ENCODE results near the gene DCLRE1C. TPM values are rescaled to one million over a fixed set of nuclear protein-coding genes. Genes with fewer than 3 reads are reported as not detected.
A peak's percentile ranks its signal among the peaks of the same experiment; 100 is the strongest.

Gene DCLRE1C
- total RNA-seq, 1 donor from 2014 or later, result 8.6 TPM

- DNase-seq (ENCODE audit: low spot score in 2 of 2), result no peak
- H3K4me3 ChIP-seq, result no peak overlapping the region
- H3K27ac ChIP-seq, result no peak overlapping the region
- no peaks in the 10 kb centered on the region for H3K36me3 ChIP-seq
- no peaks in the 10 kb centered on the region for H3K27me3 ChIP-seq
- no peak for TF ChIP-seq CTCF (IDR thresholded peaks at IDR 0.05)
- no peaks in the 10 kb centered on the region for H3K4me1 ChIP-seq
- intact Hi-C loops (cut with DNase I), result no loop called here
- H3K9me3 ChIP-seq, result no peaks in the 10 kb centered on the region
Observed at GRCh38 chr10:14884082-14884481, 69.8 kb downstream of the DCLRE1C start.

GRCh38 chr10:14880229-14880628, 73.7 kb downstream of the DCLRE1C start:
- Histone ChIP-seq H3K27me3 (no peaks in the 10 kb centered on the region), H3K36me3 (no peaks in the 10 kb centered on the region), H3K4me1 (peaks cover 0 to 4% of the 10 kb centered on the region in 2 donors), H3K9me3 (no peaks in the 10 kb centered on the region), H3K27ac (no peak overlapping the region), H3K4me3 (peak overlapping the region in 1 of 2 donors; percentile 92)
- TF ChIP-seq CTCF (IDR thresholded peaks at IDR 0.05), result no peak
- intact Hi-C loops (cut with DNase I), result no loop called here
- no peak for DNase-seq (ENCODE audit: low spot score in 2 of 2)

- intact Hi-C loops (cut with DNase I), result loop anchor here (2.0 kb wide), 3 partner anchors 217 to 289 kb away; partner anchors contain the start of genes NMT2 and RPP38
- Histone ChIP-seq H3K4me3 (peak overlapping the region; percentile 79 to 92), H3K36me3 (no peaks in the 10 kb centered on the region)
Observed at GRCh38 chr10:14879928-14880193, 74.0 kb downstream of the DCLRE1C start.

GRCh38 chr10:14879124-14879927, 74.6 kb downstream of the DCLRE1C start:
- intact Hi-C loops (cut with DNase I), result loop anchor here (2.0 kb wide), 3 partner anchors 217 to 289 kb away; partner anchors contain the start of genes NMT2 and RPP38
- TF ChIP-seq CTCF (IDR thresholded peaks at IDR 0.05), result no peak
- Histone ChIP-seq H3K4me1 (peaks cover 0 to 4% of the 10 kb centered on the region in 2 donors), H3K9me3 (no peaks in the 10 kb centered on the region), H3K27me3 (no peaks in the 10 kb centered on the region), H3K27ac (peak overlapping the region; percentile 85 to 92), H3K4me3 (peak overlapping the region; percentile 79 to 92), H3K36me3 (no peaks in the 10 kb centered on the region)
- no peak for DNase-seq (ENCODE audit: low spot score in 2 of 2)

More at GRCh38 chr10:14879928-14880193, 74.0 kb downstream of the DCLRE1C start:
- TF ChIP-seq CTCF (IDR thresholded peaks at IDR 0.05), result no peak
- DNase-seq (ENCODE audit: low spot score in 2 of 2), result no peak
- Histone ChIP-seq H3K9me3 (no peaks in the 10 kb centered on the region), H3K27me3 (no peaks in the 10 kb centered on the region), H3K27ac (no peak overlapping the region), H3K4me1 (peaks cover 0 to 4% of the 10 kb centered on the region in 2 donors)

GRCh38 chr10:14878266-14879123, 75.4 kb downstream of the DCLRE1C start, which contains the start of gene SUV39H2:
Gene SUV39H2 (plus strand): TSS chr10:14878866. CDS start chr10:14878889, 23 bp downstream.
- DNase-seq (ENCODE audit: low spot score in 2 of 2), result peak; percentile 86 to 97
- Histone ChIP-seq H3K27ac (peak within 1 kb of the TSS; percentile 85 to 92), H3K36me3 (no peaks in the 10 kb centered on the region), H3K27me3 (no peaks in the 10 kb centered on the region), H3K9me3 (no peaks in the 10 kb centered on the region), H3K4me3 (peak within 1 kb of the TSS; percentile 79 to 92), H3K4me1 (peaks cover 0 to 4% of the 10 kb centered on the region in 2 donors)
- TF ChIP-seq CTCF (IDR thresholded peaks at IDR 0.05), result no peak
- intact Hi-C loops (cut with DNase I), result loop anchor here (1.0 to 2.0 kb wide), 7 partner anchors 40 to 290 kb away; partner anchors contain the start of genes CDNF, DCLRE1C, HSPA14 and MEIG1
